Stimulated activated CD8-positive, alpha-beta memory T cell treated with anti-CD3 and anti-CD28 coated beads, Interleukin-12 subunit alpha, Interleukin-12 subunit beta, amount 100 ng/mL, for 1 hour (primary cell): Measurements from ENCODE around the gene BASP1.
A peak's percentile ranks its signal among the peaks of the same experiment; 100 is the strongest.

ENCODE experiments used
- DNase-seq: peaks from one replicate; pipeline ENCODE4 v3.0.0-alpha.2; 2020; ENCODE audit warnings: low read depth

Gene BASP1

GRCh38 chr5:17217493-17218352, at the start of gene BASP1:
Gene BASP1 (plus strand): TSS chr5:17217631. CDS start chr5:17275217, 57,586 bp downstream.
- no peak for DNase-seq

GRCh38 chr5:17169507-17169906, 47.9 kb upstream of the BASP1 start:
- no peak for DNase-seq

- no peak for DNase-seq
These were observed 44.6 kb upstream of the BASP1 start for GRCh38 chr5:17172791-17173190.

- no peak for DNase-seq
These were observed 42.5 kb upstream of the BASP1 start for GRCh38 chr5:17174965-17175364.

- no peak for DNase-seq
These were observed 39.7 kb upstream of the BASP1 start for GRCh38 chr5:17177501-17178372.

- no peak for DNase-seq
These were observed 39.1 kb upstream of the BASP1 start for GRCh38 chr5:17178373-17178675.

- DNase-seq: no peak
These were observed 37.0 kb upstream of the BASP1 start for GRCh38 chr5:17180330-17180843.

- no peak for DNase-seq
These were observed 36.3 kb upstream of the BASP1 start for GRCh38 chr5:17180864-17181723.

GRCh38 chr5:17182494-17182893, 34.9 kb upstream of the BASP1 start:
- DNase-seq: no peak

- no peak for DNase-seq
These were observed 34.5 kb upstream of the BASP1 start for GRCh38 chr5:17182981-17183380.

GRCh38 chr5:17183831-17184230, 33.6 kb upstream of the BASP1 start:
- DNase-seq: no peak

- DNase-seq: no peak
These were observed 32.8 kb upstream of the BASP1 start for GRCh38 chr5:17184588-17184987.

GRCh38 chr5:17185349-17185748, 32.1 kb upstream of the BASP1 start:
- no peak for DNase-seq

GRCh38 chr5:17185773-17186172, 31.7 kb upstream of the BASP1 start:
- DNase-seq: no peak

GRCh38 chr5:17186256-17186655, 31.2 kb upstream of the BASP1 start:
- no peak for DNase-seq

- no peak for DNase-seq
These were observed 30.2 kb upstream of the BASP1 start for GRCh38 chr5:17187011-17187785.

- DNase-seq: no peak
These were observed 29.7 kb upstream of the BASP1 start for GRCh38 chr5:17187786-17188170.

GRCh38 chr5:17189381-17190036, 27.9 kb upstream of the BASP1 start:
- peak; percentile 32 for DNase-seq

- no peak for DNase-seq
These were observed 27.1 kb upstream of the BASP1 start for GRCh38 chr5:17190242-17190778.

- DNase-seq: no peak
These were observed 26.5 kb upstream of the BASP1 start for GRCh38 chr5:17190799-17191391.
